K562 treated with DMSO at 1 percent for 24 hours (cell line): Measurements from ENCODE around the gene ZMYND15. TPM values are rescaled to one million over a fixed set of nuclear protein-coding genes. Genes with fewer than 3 reads are reported as not detected.

Experiments
- total RNA-seq: library from RNA; unstranded; fragments of 300-600 nt; gene quantifications from 2 replicates; pipeline ENCODE4 v1.2.3, GENCODE V29; 2022; ENCODE audit warnings: low read depth; ENCODE audit not compliant: insufficient read depth

Gene ZMYND15, protein sequence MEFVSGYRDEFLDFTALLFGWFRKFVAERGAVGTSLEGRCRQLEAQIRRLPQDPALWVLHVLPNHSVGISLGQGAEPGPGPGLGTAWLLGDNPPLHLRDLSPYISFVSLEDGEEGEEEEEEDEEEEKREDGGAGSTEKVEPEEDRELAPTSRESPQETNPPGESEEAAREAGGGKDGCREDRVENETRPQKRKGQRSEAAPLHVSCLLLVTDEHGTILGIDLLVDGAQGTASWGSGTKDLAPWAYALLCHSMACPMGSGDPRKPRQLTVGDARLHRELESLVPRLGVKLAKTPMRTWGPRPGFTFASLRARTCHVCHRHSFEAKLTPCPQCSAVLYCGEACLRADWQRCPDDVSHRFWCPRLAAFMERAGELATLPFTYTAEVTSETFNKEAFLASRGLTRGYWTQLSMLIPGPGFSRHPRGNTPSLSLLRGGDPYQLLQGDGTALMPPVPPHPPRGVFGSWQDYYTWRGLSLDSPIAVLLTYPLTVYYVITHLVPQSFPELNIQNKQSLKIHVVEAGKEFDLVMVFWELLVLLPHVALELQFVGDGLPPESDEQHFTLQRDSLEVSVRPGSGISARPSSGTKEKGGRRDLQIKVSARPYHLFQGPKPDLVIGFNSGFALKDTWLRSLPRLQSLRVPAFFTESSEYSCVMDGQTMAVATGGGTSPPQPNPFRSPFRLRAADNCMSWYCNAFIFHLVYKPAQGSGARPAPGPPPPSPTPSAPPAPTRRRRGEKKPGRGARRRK
- not detected in 2 replicates for total RNA-seq

GRCh38 chr17:4739122-4740024, at the start of gene ZMYND15, which contains the start of gene CXCL16:
Gene ZMYND15, plus strand, starts transcription at chr17:4739833. Its CDS starts 716 bp downstream, at chr17:4740549.
Gene CXCL16, minus strand, starts transcription at chr17:4739928. Its CDS starts 589 bp downstream, at chr17:4739339.

DNA sequence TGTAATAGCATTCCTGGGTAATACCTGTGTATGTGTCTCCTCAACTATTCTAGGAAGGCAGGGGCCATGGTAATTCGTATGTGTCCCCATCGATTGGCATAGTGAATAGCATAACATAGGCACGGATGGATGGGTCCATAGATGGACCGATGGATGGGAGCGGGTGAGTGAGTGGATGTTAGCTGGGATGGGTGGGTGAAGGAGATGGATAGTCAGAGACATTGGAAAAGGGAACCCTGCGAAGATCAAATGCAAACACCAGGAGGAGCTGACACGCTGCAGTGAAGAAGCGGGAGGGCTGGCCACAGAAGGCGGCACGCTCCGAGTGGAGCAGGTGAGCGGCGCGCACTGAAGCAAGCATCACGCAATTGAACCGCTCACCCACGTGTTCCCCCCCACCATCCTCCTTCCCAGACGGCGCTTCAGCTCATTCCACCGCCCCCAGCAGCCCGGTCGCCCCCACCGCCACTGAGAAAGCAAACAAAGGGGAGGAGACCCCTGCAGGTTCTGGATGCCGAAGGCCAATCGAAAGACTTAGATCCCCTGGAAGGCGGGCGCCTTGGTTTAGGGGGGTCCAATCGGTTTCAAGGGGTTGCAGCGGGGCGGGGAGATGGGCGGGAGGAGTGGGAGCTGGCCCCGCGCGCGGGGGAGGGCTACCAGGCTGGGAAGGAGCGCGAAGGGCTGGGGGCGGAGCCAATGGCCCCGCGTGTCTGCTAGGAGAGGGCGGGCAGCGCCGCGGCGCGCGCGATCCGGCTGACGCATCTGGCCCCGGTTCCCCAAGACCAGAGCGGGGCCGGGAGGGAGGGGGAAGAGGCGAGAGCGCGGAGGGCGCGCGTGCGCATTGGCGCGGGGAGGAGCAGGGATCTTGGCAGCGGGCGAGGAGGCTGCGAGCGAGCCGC, 29.6 kb upstream of the ZMYND15 start, which contains the start of gene ARRB2:
TSS of gene ARRB2 (plus strand) at position 839 of the 899 bp plus-strand sequence. CDS start 90 bp downstream, outside the sequence.

DNA sequence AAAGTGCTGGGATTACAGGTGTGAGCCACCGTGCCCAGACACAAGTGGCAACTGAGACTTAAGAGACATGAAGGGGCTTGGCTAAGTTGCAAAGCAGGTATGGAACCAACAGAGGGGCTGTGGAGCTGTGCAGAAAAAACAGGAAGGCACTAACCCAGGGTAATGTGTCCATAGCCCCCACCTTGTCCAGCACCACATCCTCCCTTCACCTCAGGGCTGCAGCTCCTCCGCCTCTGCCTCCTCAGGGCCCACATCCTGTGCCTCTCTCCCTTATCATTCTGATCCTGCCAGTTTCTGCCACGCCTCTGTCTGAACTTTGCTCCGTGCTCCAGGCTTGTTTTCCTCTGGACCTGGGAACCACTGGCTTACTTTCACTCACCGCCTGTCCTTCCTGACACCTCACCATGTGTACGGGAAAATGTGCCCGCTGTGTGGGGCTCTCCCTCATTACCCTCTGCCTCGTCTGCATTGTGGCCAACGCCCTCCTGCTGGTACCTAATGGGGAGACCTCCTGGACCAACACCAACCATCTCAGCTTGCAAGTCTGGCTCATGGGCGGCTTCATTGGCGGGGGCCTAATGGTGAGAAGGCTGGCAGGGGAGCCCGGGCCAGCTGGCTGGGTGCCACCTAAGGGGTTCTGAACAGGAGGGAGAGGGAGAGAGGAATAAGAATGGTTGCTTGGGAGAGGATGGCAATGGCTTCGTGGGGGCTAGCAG, 32.0 kb downstream of the ZMYND15 start, which contains the start of gene TM4SF5:
TSS of gene TM4SF5 (plus strand) at position 368 of the 716 bp plus-strand sequence. CDS start at position 405, 37 bp downstream.

DNA sequence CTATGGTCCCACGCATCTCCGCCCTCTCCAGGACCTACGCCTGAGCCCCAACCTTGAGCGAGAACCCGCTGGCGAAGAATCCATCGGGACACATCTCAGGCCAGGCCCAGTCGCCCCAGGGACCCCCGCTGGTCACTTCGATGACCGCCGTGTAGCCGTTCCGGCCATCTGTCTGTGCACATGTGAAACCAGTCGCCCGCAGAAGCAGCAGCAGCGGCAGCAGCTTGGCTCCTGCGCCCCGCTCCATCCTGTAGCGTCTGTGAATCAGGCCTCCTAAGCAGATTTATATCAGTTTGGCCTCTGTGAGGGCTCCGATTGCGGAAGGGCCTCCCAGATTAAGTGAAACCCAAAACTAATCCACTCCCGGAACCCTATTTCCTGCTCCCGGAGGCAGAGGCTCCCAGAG, 46.5 kb downstream of the ZMYND15 start, which contains the start of gene VMO1:
TSS of gene VMO1 (minus strand) at position 259 of the 406 bp plus-strand sequence. CDS start at position 247, 12 bp downstream.

GRCh38 chr17:4788807-4789700, 49.4 kb downstream of the ZMYND15 start, which contains the start of gene GLTPD2:
Gene GLTPD2, plus strand, starts transcription at chr17:4788964. Its CDS starts 48 bp downstream, at chr17:4789012.

Other genes with a start within 250 kb of the ZMYND15 start
- 0.44 TPM in 1 of 2 replicates, not detected in the other for gene SPNS2, start 241.0 kb upstream of the ZMYND15 start, total RNA-seq
- gene MYBBP1A, start 184.4 kb upstream of the ZMYND15 start, total RNA-seq, result 17.8 and 18.5 TPM in 2 replicates
- gene GGT6, start 179.3 kb upstream of the ZMYND15 start, total RNA-seq, result not detected in 2 replicates
- not detected in 2 replicates for gene SMTNL2, start 155.3 kb upstream of the ZMYND15 start, total RNA-seq
- gene ALOX15, start 98.2 kb upstream of the ZMYND15 start, total RNA-seq, result not detected in 2 replicates
- gene PELP1, start 35.7 kb upstream of the ZMYND15 start, total RNA-seq, result 52.3 and 54.2 TPM in 2 replicates
- 26.7 and 34.6 TPM in 2 replicates for gene ARRB2, start 29.2 kb upstream of the ZMYND15 start, total RNA-seq
- 10.4 and 13.5 TPM in 2 replicates for gene MED11, start 8.4 kb upstream of the ZMYND15 start, total RNA-seq
- gene CXCL16, start 95 bp downstream of the ZMYND15 start, total RNA-seq, result 1.6 and 2.9 TPM in 2 replicates
- not detected in 2 replicates for gene TM4SF5, start 32.1 kb downstream of the ZMYND15 start, total RNA-seq
- gene VMO1, start 46.5 kb downstream of the ZMYND15 start, total RNA-seq, result 1.9 TPM in 1 of 2 replicates, not detected in the other
- gene GLTPD2, start 49.1 kb downstream of the ZMYND15 start, total RNA-seq, result 1.3 TPM in 1 of 2 replicates, not detected in the other
- 162 and 175 TPM in 2 replicates for gene PSMB6, start 56.3 kb downstream of the ZMYND15 start, total RNA-seq
- gene PLD2, start 67.3 kb downstream of the ZMYND15 start, total RNA-seq, result 8.9 and 9.0 TPM in 2 replicates
- 30.9 and 35.6 TPM in 2 replicates for gene MINK1, start 93.5 kb downstream of the ZMYND15 start, total RNA-seq
- 0.17 and 0.43 TPM in 2 replicates for gene C17orf107, start 159.7 kb downstream of the ZMYND15 start, total RNA-seq
- gene CHRNE, start 163.3 kb downstream of the ZMYND15 start, total RNA-seq, result 0.15 TPM in 1 of 2 replicates, not detected in the other
- gene GP1BA, start 192.4 kb downstream of the ZMYND15 start, total RNA-seq, result 0.86 and 1.1 TPM in 2 replicates
- 84.5 and 100 TPM in 2 replicates for gene SLC25A11, start 200.2 kb downstream of the ZMYND15 start, total RNA-seq
- gene RNF167, start 200.4 kb downstream of the ZMYND15 start, total RNA-seq, result 46.4 and 53.2 TPM in 2 replicates
- gene PFN1, start 208.7 kb downstream of the ZMYND15 start, total RNA-seq, result 624 and 626 TPM in 2 replicates
- 9.5 and 10.7 TPM in 2 replicates for gene ENO3, start 211.3 kb downstream of the ZMYND15 start, total RNA-seq
- gene SPAG7, start 228.0 kb downstream of the ZMYND15 start, total RNA-seq, result 41.3 and 42.4 TPM in 2 replicates
- gene CAMTA2, start 247.8 kb downstream of the ZMYND15 start, total RNA-seq, result 23.3 and 26.0 TPM in 2 replicates